ENCODE results near the gene CGNL1. TPM values are rescaled to one million over a fixed set of nuclear protein-coding genes. Genes with fewer than 3 reads are reported as not detected.

The CGNL1 gene
- total RNA-seq, 1 experiment from 2014 or later: 34.6 TPM

GRCh38 chr15:57538265-57538529 is 161.9 kb downstream of the CGNL1 start:
- peaks cover 2% of the 10 kb centered on the region; the same call in 1 of the 2 replicates for H3K27me3 Mint-ChIP-seq (ENCODE audit: low read depth)
- H3K27ac ChIP-seq (ENCODE audit: insufficient read length, low read depth, low read length): no peak overlapping the region

More at GRCh38 chr15:57538265-57538529, 161.9 kb downstream of the CGNL1 start:
- Histone ChIP-seq H3K79me1 (ENCODE audit: insufficient read depth, low read depth, low read length, poor library complexity, severe bottlenecking) (no peaks in the 10 kb centered on the region), H3K23ac (ENCODE audit: insufficient read length, low read depth, low read length) (no peak overlapping the region), H3K4ac (ENCODE audit: low read depth, low read length) (no peak overlapping the region), H4K5ac (ENCODE audit: insufficient read length, low read depth, low read length) (no peak overlapping the region), H2AK5ac (ENCODE audit: insufficient read length, low read length) (no peak overlapping the region), H4K91ac (ENCODE audit: insufficient read length, low read depth, low read length) (no peak overlapping the region), H4K20me1 (ENCODE audit: control insufficient read depth, insufficient read depth, insufficient read length) (no peaks in the 10 kb centered on the region), H3T11ph (ENCODE audit: low read length) (no peak overlapping the region), H4K8ac (replicated peaks; ENCODE audit: insufficient read length, low read depth, low read length) (no peak overlapping the region), H3K18ac (ENCODE audit: insufficient read length, low read depth, low read length) (no peak overlapping the region), H3K4me1 (ENCODE audit: insufficient read depth, low read length) (peaks cover 4% of the 10 kb centered on the region), H3K14ac (ENCODE audit: insufficient read depth, low read length) (no peak overlapping the region), H3K79me2 (ENCODE audit: insufficient read depth, low read length) (no peaks in the 10 kb centered on the region), H3K4me2 (ENCODE audit: insufficient read depth, insufficient read length, low read length) (no peak overlapping the region), H3K56ac (ENCODE audit: insufficient read length, low read depth, low read length) (no peak overlapping the region), H3K27me3 (ENCODE audit: insufficient read depth, low read length) (no peaks in the 10 kb centered on the region), H2BK20ac (ENCODE audit: low read depth, low read length, poor library complexity, severe bottlenecking) (no peak overlapping the region), H3K23me2 (ENCODE audit: insufficient read length, low read depth, low read length, poor library complexity, severe bottlenecking) (no peaks in the 10 kb centered on the region), H3K9me3 (ENCODE audit: control insufficient read depth, low read depth, low read length) (no peaks in the 10 kb centered on the region), H2BK12ac (ENCODE audit: insufficient read length, low read depth, low read length) (no peak overlapping the region), H2AFZ (ENCODE audit: low read length) (no peak overlapping the region), H2BK5ac (ENCODE audit: insufficient read length, low read length) (no peak overlapping the region), H3K9ac (ENCODE audit: extremely low read depth, insufficient read length, low read length) (no peak overlapping the region), H2BK120ac (ENCODE audit: low read depth, low read length, poor library complexity, severe bottlenecking) (no peak overlapping the region), H2BK15ac (ENCODE audit: low read depth, low read length) (no peak overlapping the region)
- peaks cover 29 to 36% (median 34%) of the 10 kb centered on the region in 3 experiments for H3K36me3 Mint-ChIP-seq (ENCODE audit: insufficient read depth in 1 of 3, low read depth in 3 of 3)
- no peak for DNase-seq
- H3K4me1 Mint-ChIP-seq: peaks cover 28 to 35% of the 10 kb centered on the region in 2 experiments
- H3K4me3 Mint-ChIP-seq: no peak overlapping the region
- no peak for TF ChIP-seq CTCF (conservative IDR thresholded peaks at IDR 0.05)
- no peaks in the 10 kb centered on the region for H3K9me3 Mint-ChIP-seq
- H3K27ac Mint-ChIP-seq: no peak overlapping the region
